HG03108 (cell line): ENCODE measurements around the gene NT5C1B.

ENCODE experiments used
- ATAC-seq: cut with Tn5 transposase; IDR thresholded peaks from one replicate; pipeline ENCODE4 v1.9.1; 2021; ENCODE audit warnings: moderate library complexity; ENCODE audit not compliant: unreplicated experiment

NT5C1B gene

DNA sequence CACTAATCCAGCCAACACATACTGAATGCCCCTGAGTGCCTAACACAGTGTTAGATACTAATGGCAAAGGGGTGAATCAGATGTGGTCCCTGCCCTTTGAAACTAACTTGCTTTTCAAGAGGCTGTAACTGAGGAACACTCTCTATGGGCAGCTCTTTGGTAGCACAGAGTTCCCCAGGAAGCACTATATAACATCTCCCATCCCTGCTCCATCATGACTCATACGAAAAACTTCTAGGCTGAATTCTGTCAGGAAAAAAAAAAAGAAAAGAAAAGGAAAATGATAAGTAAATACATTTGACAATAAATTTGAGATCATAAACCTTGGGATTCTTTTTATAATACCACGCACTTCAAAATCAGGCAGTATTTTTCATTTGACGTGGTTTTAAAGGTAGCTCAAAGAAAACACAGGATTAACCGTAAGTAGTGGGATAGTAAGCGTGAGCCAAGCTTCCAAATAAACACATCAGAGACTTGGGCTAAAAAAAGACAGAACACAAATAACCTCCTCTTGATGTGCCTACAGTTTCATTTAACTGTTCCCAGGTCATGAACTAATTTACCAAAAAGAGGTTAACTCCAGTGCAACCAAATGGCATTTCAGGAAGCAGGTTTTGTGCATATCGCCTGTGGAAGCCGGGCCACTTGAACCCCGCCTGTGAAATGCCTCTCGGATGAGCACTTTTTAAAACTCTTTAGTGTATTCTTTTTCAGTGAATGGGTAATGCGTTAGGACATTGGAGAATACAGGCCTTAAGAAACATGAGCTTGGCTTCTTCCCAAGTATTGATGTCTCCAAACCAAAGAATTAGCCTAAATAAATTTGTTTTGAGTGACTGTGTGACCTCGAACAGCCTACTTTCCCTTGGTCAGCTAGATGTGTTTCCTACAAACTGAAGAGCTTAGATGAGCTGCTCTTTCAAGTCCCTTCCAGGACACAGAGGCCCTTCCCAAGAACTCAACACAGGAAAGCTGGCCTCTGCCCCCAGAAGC is 71.0 kb downstream of the NT5C1B start:
- no peak for ATAC-seq

DNA sequence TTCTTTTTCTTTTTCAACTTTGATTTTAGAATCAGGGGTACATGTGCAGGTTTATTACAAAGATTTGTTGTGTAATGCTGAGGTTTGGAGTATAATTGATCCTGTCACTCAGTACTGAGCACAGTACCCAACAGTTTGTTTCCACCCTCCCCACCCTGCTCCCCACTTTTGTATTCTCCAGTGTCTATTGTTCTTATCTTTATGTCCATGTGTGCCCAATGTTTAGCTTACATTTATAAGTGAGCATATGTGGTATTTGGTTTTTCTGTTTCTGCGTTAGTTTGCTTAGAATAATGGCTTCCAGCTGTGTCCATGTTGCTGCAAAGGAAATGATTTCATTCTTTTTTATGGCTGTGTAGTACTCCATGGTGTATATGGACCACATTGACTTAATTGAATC is 72.0 kb downstream of the NT5C1B start:
- ATAC-seq: no peak

DNA sequence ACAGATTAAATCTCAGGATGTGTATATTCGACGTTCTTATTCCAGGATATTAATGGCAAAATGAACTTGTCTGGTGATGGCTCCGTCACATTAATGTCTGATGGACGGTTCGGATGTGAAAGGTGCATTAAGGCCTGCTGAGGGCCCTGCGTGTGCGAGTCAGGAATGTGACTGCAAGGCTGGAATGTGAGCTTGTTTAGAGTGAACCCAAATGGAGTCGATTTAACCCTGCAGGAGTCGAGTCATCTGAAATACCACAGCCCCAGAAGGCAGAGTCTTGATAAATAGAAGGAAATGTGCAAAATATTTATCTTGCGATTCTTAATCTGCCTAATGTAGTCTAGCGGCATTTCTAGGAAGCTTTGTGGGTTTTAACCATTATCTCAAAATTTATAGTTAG is 73.3 kb downstream of the NT5C1B start:
- ATAC-seq: no peak

DNA sequence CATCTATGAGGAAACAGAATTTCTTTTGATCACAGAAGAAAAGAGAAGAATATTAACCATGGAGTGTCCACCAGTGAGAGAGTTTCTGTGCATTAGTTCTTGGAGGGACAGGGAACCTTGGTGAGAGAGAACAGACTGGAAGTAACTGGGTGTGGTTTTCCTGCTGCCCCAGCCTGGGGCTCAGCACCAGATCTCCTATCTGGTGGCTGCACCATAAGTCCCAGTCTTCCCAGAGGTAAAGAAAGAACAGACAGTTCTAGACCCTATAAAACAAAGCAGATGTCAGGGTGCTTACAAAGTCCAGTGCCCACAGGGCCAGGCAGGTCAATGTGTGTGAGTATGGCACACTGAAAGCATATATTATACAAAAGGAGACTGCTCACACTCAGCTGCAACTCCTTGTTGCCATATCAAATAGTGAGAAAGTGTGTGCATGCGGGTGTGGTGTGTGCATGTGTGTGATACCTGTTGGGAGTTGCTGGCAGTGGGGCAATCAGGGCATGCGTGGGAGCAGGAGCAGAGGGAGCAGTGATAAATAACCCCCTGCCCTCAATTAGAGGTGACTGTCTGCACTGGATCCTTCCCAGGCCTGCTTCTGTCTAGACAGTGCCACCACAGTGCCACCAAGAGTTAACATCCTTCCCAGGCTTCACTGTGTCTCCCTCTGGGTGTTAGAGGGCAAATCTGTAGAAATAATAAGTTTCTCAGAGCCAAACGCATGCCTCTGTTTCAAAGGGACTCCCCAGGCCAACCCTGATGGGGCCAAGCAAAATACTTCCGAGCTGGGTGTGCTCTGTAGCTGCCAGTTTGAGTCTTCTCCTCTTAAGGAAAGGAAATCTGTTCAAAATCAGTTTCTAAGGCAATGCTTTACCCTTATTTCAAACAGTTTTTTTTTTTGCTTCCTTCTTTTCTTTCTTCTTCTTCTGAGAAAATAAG is 74.6 kb downstream of the NT5C1B start:
- ATAC-seq: no peak
